HG03025 (cell line): Measurements from ENCODE around the gene DUSP22.
A peak's percentile ranks its signal among the peaks of the same experiment; 100 is the strongest.

Experiments
- ATAC-seq: cut with Tn5 transposase; IDR thresholded peaks from one replicate; pipeline ENCODE4 v1.9.1; 2021; ENCODE audit warnings: mild to moderate bottlenecking, moderate library complexity; ENCODE audit not compliant: unreplicated experiment, low FRiP score

Gene DUSP22

GRCh38 chr6:296151-297122 is 4.2 kb downstream of the DUSP22 start:
- peak; percentile 21 for ATAC-seq

GRCh38 chr6:297571-298232 is 5.4 kb downstream of the DUSP22 start:
- ATAC-seq: no peak

GRCh38 chr6:298233-299103 is 6.2 kb downstream of the DUSP22 start:
- ATAC-seq: no peak

GRCh38 chr6:299104-299980 is 7.1 kb downstream of the DUSP22 start:
- no peak for ATAC-seq

- no peak for ATAC-seq
Observed at GRCh38 chr6:300026-300425, 7.7 kb downstream of the DUSP22 start.

GRCh38 chr6:300494-301198 is 8.4 kb downstream of the DUSP22 start:
- no peak for ATAC-seq

GRCh38 chr6:301526-301925 is 9.2 kb downstream of the DUSP22 start:
- ATAC-seq: no peak

- ATAC-seq: no peak
Observed at GRCh38 chr6:301929-302705, 9.8 kb downstream of the DUSP22 start.

- ATAC-seq: no peak
Observed at GRCh38 chr6:302760-303159, 10.5 kb downstream of the DUSP22 start.

- ATAC-seq: no peak
Observed at GRCh38 chr6:303263-303662, 11.0 kb downstream of the DUSP22 start.

GRCh38 chr6:303948-304558 is 11.8 kb downstream of the DUSP22 start:
- ATAC-seq: no peak

GRCh38 chr6:304833-305370 is 12.6 kb downstream of the DUSP22 start:
- no peak for ATAC-seq

GRCh38 chr6:305371-306206 is 13.3 kb downstream of the DUSP22 start:
- ATAC-seq: peak; percentile 78

GRCh38 chr6:306641-307061 is 14.4 kb downstream of the DUSP22 start:
- ATAC-seq: no peak

- ATAC-seq: no peak
Observed at GRCh38 chr6:307065-307814, 15.0 kb downstream of the DUSP22 start.

- no peak for ATAC-seq
Observed at GRCh38 chr6:307874-308273, 15.6 kb downstream of the DUSP22 start.
